Activated CD8-positive, alpha-beta T cell treated with anti-CD3 and anti-CD28 coated beads, Interleukin-2, amount 10 ng/mL, durations not matched to agents 7 days and 5 days (primary cell): ENCODE data around the gene GMCL2. TPM values are rescaled to one million over a fixed set of nuclear protein-coding genes. Genes with fewer than 3 reads are reported as not detected.
"Not testable (repeated sequence)": the region's sequence is repeated elsewhere in the genome, so short reads cannot be mapped to it uniquely, and the experiment has no call there.

Source experiments
- ATAC-seq: fragments of 150-1000 bp; cut with Tn5 transposase; one replicate; pipeline ENCODE4 v1.10.0; 2021; ENCODE audit warnings: moderate library complexity
- CTCF ChIA-PET: fragments of 350-600 bp; sonication (Branson Sonifier 250); formaldehyde crosslinking; loops from one replicate; lab custom pipeline; 2021; ENCODE audit warnings: antibody characterized with exemption; lab: Charles Lee
- POLR2A ChIA-PET: fragments of 350-600 bp; sonication (Branson Sonifier 250); formaldehyde crosslinking; loops from one replicate; lab custom pipeline; 2021; ENCODE audit warnings: antibody characterized with exemption; lab: Charles Lee
- DNase-seq: peaks from one replicate; pipeline ENCODE4 v3.0.0-alpha.2; 2020
- H3K27ac Mint-ChIP-seq: one replicate; pipeline ENCODE4 v1.8.0; 2021; ENCODE audit warnings: mild to moderate bottlenecking, mixed read lengths
- H3K27me3 Mint-ChIP-seq: one replicate; pipeline ENCODE4 v1.8.0; 2021; ENCODE audit warnings: low read depth, mixed read lengths
- H3K36me3 Mint-ChIP-seq: one replicate; pipeline ENCODE4 v1.8.0; 2021; ENCODE audit warnings: low read depth, mixed read lengths
- H3K4me1 Mint-ChIP-seq: one replicate; pipeline ENCODE4 v1.8.0; 2021; ENCODE audit warnings: low read depth, mixed read lengths
- H3K4me3 Mint-ChIP-seq: one replicate; pipeline ENCODE4 v1.8.0; 2021; ENCODE audit warnings: mild to moderate bottlenecking, mixed read lengths
- H3K9me3 Mint-ChIP-seq: one replicate; pipeline ENCODE4 v1.8.0; 2022; ENCODE audit warnings: mixed read lengths; ENCODE audit not compliant: insufficient read depth
- total RNA-seq, 2 experiments: library from RNA; stranded (reverse); gene quantifications; one replicate each; pipeline ENCODE4 v1.2.3, GENCODE V29; 2021

The GMCL2 gene
- total RNA-seq, 2 experiments from 2014 or later = not detected

GRCh38 chr5:178204935-178205748 lies 18.0 kb upstream of the GMCL2 start:
- no peaks in the 10 kb centered on the region for H3K9me3 Mint-ChIP-seq
- POLR2A ChIA-PET = interaction anchor here (0.6 to 3.9 kb wide), 20 partner anchors 8 to 1418 kb away, joined by 3 to 21 read pairs (median 4); partner anchors contain the start of genes HNRNPH1, NHP2 and TMED9
- CTCF ChIA-PET = interaction anchor here (0.6 to 1.8 kb wide), 7 partner anchors 11 to 129 kb away, joined by 3 to 11 read pairs (median 5); no protein-coding TSS in a partner anchor
- DNase-seq (peak; percentile 85), ATAC-seq (peak; percentile 60)
- peak overlapping the region; percentile 96 for H3K4me3 Mint-ChIP-seq
- H3K27ac Mint-ChIP-seq = peak overlapping the region; percentile 85
- peaks cover 41% of the 10 kb centered on the region for H3K4me1 Mint-ChIP-seq
- peaks cover 2% of the 10 kb centered on the region for H3K27me3 Mint-ChIP-seq
- H3K36me3 Mint-ChIP-seq = peaks cover 51% of the 10 kb centered on the region

DNA sequence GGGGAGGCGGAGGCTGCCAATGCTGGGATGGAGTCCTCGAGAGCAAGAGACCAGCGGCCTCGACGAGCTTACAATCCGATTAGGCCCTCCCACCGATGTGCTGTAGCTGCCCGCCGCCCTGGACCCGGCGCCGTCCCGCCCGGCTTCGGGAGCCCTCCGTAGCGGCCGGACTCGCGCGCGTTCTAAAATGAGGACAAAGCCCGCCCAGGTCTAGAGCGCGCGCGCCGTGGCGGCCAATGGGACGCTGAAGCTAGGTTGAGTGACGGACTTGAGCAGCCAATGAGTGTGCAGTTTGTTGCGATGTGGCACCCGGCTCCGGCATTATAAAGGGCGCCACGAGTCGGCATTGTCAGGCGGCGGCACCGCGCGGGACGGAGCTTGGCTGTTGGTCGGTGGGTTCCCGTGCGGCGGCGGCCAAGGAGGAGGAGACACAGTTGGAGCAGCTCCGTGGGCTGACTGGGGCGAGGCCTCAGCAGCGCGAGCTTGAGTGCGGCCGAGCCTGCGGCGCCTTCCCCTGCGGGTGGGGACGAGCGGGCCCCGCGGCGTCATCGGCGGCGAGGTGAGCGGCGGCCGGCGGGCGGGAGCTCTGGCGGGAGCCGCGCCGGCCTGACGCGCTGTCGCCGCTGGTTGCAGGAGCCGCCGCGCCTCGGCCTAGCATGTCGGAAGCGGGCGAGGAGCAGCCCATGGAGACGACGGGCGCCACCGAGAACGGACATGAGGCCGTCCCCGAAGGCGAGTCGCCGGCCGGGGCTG lies 17.2 kb upstream of the GMCL2 start, which contains the start of gene HNRNPAB:
HNRNPAB (plus strand) TSS at position 352 of the 753 bp plus-strand sequence; CDS start at position 657, 305 bp downstream.
- Mint-ChIP-seq H3K36me3 (peaks cover 43% of the 10 kb centered on the region), H3K9me3 (no peaks in the 10 kb centered on the region), H3K4me3 (peak within 1 kb of the TSS; percentile 96), H3K27me3 (peaks cover 2% of the 10 kb centered on the region), H3K4me1 (peaks cover 38% of the 10 kb centered on the region), H3K27ac (peak within 1 kb of the TSS; percentile 99)
- ATAC-seq (peak; percentile 79), DNase-seq (peak; percentile 96)
- POLR2A ChIA-PET = interaction anchor here (0.6 to 3.9 kb wide), 22 partner anchors 9 to 1419 kb away, joined by 3 to 21 read pairs (median 4); partner anchors contain the start of genes HNRNPH1, NHP2 and TMED9
- CTCF ChIA-PET = interaction anchor here (0.9 to 1.5 kb wide), 3 partner anchors 30 to 84 kb away, joined by 3 to 6 read pairs (median 4); no protein-coding TSS in a partner anchor

DNA sequence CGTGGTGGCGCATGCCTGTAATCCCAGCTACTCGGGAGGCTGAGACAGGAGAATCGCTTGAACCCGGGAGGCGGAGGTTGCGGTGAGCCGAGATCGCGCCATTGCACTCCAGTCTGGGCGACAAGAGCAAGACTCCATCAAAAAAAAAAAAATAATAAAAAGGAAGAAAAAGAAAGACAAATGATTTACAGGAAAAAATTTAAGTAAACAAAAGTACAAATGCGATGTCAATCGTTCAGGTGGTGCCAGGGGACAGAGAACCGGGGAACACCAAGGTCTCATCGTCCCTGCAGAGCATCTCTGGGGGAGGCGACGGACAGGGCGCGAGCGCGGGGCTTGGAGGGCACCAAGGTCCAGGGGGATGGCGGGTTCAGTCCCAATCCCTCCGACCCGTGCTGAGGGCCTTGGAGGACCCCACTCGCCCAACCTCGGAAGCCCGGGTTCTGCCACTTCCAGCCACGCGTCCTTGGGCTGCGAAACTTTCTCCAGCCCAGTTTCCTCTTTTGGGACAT lies 16.6 kb upstream of the GMCL2 start:
- peaks cover 32% of the 10 kb centered on the region for H3K4me1 Mint-ChIP-seq
- H3K27me3 Mint-ChIP-seq = peaks cover 2% of the 10 kb centered on the region
- peak; percentile 13 for ATAC-seq
- ChIA-PET POLR2A (interaction anchor here (1.0 to 3.9 kb wide), 15 partner anchors 10 to 1345 kb away, joined by 3 to 21 read pairs (median 5); partner anchors contain the start of genes NHP2 and TMED9), CTCF (interaction anchor here (0.9 to 1.5 kb wide), 3 partner anchors 31 to 83 kb away, joined by 3 to 6 read pairs (median 4); no protein-coding TSS in a partner anchor)
- peaks cover 37% of the 10 kb centered on the region for H3K36me3 Mint-ChIP-seq
- H3K27ac Mint-ChIP-seq = peak overlapping the region; percentile 99
- H3K4me3 Mint-ChIP-seq = peak overlapping the region; percentile 96
- DNase-seq = peak; percentile 53
- no peaks in the 10 kb centered on the region for H3K9me3 Mint-ChIP-seq

DNA sequence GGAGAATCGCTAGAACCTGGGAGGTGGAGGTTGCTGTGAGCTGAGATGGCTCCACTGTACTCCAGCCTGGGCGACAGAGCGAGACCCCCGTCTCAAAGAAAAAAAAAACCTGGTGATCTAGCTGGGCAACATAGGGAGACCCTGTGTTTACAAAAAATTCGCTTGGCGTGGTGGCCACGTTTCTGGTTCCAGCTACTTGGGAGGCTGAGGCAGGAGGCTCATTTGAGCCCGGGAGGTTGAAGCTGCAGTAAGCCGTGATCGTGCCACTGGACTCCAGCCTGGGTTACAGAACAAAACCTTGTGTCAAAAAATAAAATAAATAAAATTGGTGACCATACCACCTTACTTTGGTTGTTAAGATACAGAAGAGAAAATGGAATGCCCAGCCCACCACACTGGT lies 15.4 kb upstream of the GMCL2 start:
- H3K27me3 Mint-ChIP-seq = peaks cover 2% of the 10 kb centered on the region
- H3K36me3 Mint-ChIP-seq = peaks cover 26% of the 10 kb centered on the region
- no peak overlapping the region for H3K27ac Mint-ChIP-seq
- no peak for ATAC-seq
- H3K4me1 Mint-ChIP-seq = peaks cover 22% of the 10 kb centered on the region
- no peak for DNase-seq
- H3K9me3 Mint-ChIP-seq = no peaks in the 10 kb centered on the region
- peak overlapping the region; percentile 57 for H3K4me3 Mint-ChIP-seq
- ChIA-PET CTCF (interaction anchor here (2.6 kb wide), 1 partner anchor 126 kb away, joined by 11 read pairs; no protein-coding TSS in a partner anchor), POLR2A (interaction anchor here (0.7 kb wide), 1 partner anchor 27 kb away, joined by 4 read pairs; no protein-coding TSS in a partner anchor)

- no peak overlapping the region for H3K4me3 Mint-ChIP-seq
These were observed 14.7 kb upstream of the GMCL2 start for GRCh38 chr5:178201927-178202235.

DNA sequence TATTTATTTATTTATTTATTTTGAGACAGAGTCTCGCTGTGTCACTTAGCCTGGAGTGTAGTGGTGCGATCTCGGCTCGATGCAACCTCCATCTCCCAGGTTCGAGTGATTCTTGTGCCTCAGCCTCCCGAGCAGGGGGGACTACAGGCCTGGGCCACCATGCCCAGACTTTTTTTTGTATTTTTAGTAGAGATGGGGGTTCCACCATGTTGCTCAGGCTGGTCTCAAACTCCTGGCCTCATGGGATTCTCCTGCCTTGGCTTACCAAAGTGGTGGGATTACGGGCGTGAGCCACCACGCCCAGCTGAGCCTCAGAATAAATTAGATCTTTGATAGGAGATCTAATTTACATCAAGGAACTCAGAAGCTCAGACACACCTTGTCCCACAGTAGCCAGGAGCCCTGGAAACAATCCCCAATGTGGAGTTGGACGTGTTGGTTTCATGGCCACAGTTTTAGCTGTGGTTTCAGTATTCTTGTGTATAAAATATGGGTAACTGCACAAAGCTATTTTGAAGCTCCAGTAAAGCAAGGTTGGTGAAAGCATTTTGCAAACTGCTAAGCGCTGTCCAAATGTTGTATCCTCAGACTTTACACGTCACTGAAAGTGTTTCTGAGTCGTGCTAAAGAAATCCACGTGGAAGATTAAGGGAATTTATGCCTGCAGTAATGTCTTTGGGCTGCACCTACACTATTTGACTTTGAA lies 14.2 kb upstream of the GMCL2 start:
- H3K27ac Mint-ChIP-seq = no peak overlapping the region
- ChIA-PET POLR2A (no interaction called here), CTCF (interaction anchor here (0.8 to 2.6 kb wide), 2 partner anchors 17 to 125 kb away, joined by 3 to 11 read pairs; no protein-coding TSS in a partner anchor)
- H3K36me3 Mint-ChIP-seq = peaks cover 14% of the 10 kb centered on the region
- H3K9me3 Mint-ChIP-seq = no peaks in the 10 kb centered on the region
- no peak for ATAC-seq
- no peak for DNase-seq
- H3K4me3 Mint-ChIP-seq = no peak overlapping the region
- H3K27me3 Mint-ChIP-seq = peaks cover 2% of the 10 kb centered on the region
- H3K4me1 Mint-ChIP-seq = peaks cover 10% of the 10 kb centered on the region

More at GRCh38 chr5:178201927-178202235, 14.7 kb upstream of the GMCL2 start:
- Mint-ChIP-seq H3K27ac (no peak overlapping the region), H3K27me3 (peaks cover 2% of the 10 kb centered on the region), H3K9me3 (no peaks in the 10 kb centered on the region), H3K36me3 (peaks cover 19% of the 10 kb centered on the region), H3K4me1 (peaks cover 16% of the 10 kb centered on the region)
- ChIA-PET POLR2A (no interaction called here), CTCF (interaction anchor here (2.6 kb wide), 1 partner anchor 125 kb away, joined by 11 read pairs; no protein-coding TSS in a partner anchor)
- DNase-seq (no peak), ATAC-seq (no peak)

DNA sequence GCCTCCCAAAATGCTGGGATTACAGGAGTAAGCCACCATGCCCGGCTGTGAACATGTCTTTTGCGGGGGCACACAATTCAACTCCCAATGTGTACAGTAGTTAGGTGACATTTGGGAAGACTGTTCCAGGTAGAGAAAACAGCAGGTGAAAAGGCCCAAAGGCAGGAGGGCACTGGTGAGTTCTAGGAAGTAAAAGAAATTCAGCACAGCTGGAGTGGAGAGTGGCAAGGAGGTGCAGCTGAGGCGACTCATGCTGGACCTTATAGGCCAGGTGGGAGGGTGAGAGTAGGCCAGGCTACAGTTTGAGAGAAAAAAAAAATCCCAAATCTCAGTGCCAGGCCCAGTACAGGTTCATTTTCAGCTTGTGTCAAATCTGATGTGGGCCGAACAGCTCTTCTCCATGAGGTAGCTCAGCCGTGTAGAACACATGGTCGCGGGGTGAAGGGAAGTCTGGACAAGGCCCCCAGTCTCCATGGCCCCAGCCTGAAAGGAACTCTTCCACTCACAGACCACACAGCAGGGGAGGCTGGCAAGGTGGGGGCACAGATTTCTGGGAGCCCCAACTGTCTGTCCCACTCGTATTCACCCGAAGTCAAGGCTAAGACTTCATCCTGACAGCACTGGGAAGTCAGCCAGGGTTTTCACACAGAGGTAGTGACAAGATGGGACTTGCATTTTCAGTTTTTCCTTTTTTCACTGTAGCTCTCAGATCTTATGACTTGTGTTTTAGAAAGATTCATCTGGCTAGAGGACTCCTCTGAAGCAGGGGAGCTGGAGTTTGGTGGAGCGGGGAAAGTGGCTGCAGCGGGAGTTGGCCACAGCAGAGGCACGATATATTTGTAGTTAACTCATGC lies 12.6 kb upstream of the GMCL2 start:
- no peak for DNase-seq

DNA sequence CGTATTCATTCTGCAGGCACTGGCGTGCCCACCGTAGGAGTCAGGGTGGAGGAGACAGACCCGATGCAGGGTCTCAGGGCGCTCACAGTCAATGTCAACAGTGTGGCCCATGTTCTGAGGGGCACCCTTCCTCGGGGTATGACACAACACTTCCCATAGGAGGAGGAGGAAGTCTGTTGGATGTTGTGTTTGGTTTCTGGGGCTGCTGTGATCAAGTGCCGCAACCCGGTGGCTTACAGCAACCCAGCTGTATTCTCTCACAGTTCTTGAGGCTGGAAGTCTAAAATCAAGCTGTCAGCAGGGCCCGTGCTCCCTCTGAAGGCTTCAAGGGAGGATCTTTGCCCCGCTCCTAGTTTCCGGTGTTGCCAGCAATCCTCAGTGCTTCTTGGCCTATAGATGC lies 11.5 kb upstream of the GMCL2 start:
- Mint-ChIP-seq H3K9me3 (no peaks in the 10 kb centered on the region), H3K4me1 (peaks cover 15% of the 10 kb centered on the region), H3K27me3 (peaks cover 3% of the 10 kb centered on the region), H3K4me3 (no peak overlapping the region), H3K36me3 (no peaks in the 10 kb centered on the region), H3K27ac (no peak overlapping the region)
- ChIA-PET POLR2A (no interaction called here), CTCF (no interaction called here)
- DNase-seq (no peak), ATAC-seq (no peak)

More for the DNA sequence above, 12.6 kb upstream of the GMCL2 start:
- CTCF ChIA-PET = interaction anchor here (2.6 kb wide), 1 partner anchor 123 kb away, joined by 11 read pairs; no protein-coding TSS in a partner anchor
- no peak for ATAC-seq
- Mint-ChIP-seq H3K27me3 (peaks cover 2% of the 10 kb centered on the region), H3K9me3 (no peaks in the 10 kb centered on the region), H3K36me3 (peaks cover 3% of the 10 kb centered on the region), H3K4me3 (no peak overlapping the region), H3K4me1 (peaks cover 6% of the 10 kb centered on the region), H3K27ac (no peak overlapping the region)
- POLR2A ChIA-PET = no interaction called here

GRCh38 chr5:178198151-178198550 lies 11.0 kb upstream of the GMCL2 start:
- H3K36me3 Mint-ChIP-seq, H3K27ac Mint-ChIP-seq, H3K27me3 Mint-ChIP-seq, ATAC-seq, DNase-seq, CTCF ChIA-PET, H3K9me3 Mint-ChIP-seq, H3K4me3 Mint-ChIP-seq, POLR2A ChIA-PET: not testable (repeated sequence)
- H3K4me1 Mint-ChIP-seq = peaks cover 20% of the 10 kb centered on the region

DNA sequence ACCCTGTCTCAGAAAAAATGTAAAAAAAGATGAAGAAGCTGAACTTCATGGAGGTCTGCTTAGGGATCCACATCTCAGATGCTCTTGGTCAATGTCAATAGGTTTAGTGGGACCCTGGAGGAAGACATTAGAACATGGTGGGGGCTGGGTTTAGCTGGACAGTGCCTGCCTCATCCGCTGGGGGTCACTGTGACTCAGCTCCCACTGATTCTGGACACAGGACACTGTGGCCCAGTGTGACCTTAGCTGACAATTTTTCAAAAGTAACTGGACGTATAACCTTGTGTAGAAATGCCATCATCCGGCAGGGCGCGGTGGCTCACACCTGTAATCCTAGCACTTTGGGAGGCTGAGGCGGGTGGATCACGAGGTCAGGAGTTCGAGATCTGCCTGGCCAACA lies 9.8 kb upstream of the GMCL2 start:
- CTCF ChIA-PET = no interaction called here
- Mint-ChIP-seq H3K27me3 (peaks cover 10% of the 10 kb centered on the region), H3K36me3 (no peaks in the 10 kb centered on the region), H3K4me1 (peaks cover 24% of the 10 kb centered on the region), H3K27ac (no peak overlapping the region), H3K4me3 (no peak overlapping the region), H3K9me3 (peaks cover 3% of the 10 kb centered on the region)
- POLR2A ChIA-PET = no interaction called here
- DNase-seq (no peak), ATAC-seq (no peak)
